ENCODE measurements around the gene NGEF.
"Not testable (repeated sequence)": the region's sequence is repeated elsewhere in the genome, so short reads cannot be mapped to it uniquely, and the experiment has no call there.

The NGEF gene

DNA sequence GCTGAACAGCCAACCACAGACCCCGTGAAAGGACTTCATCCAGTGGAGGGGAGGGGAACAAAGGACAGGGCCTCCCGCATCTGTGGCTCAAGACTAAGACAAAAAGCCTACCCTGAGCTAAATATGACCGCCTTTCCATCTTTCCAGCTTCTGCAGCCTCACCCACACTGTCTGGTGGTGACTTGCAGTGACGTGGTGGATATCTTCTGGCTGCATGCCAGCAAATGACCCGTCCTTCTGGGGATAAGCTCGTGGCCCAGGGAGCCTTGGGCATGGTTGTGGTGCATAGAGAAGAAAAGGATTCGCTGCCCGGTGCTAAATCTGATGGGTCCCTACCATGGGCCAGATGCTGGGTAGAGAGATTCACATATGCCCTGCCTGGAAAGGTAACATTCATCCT, 8.7 kb upstream of the NGEF start:
- no peaks in the 10 kb centered on the region for H3K27me3 Mint-ChIP-seq
- H3K9me3 Mint-ChIP-seq, result peaks cover 6% of the 10 kb centered on the region
- no peak overlapping the region for H3K27ac Mint-ChIP-seq
- no peaks in the 10 kb centered on the region for H3K36me3 Mint-ChIP-seq
- H3K4me3 Mint-ChIP-seq, result no peak overlapping the region
- DNase-seq (ENCODE audit: low spot score in 2 of 2) (no peak), ATAC-seq (ENCODE audit: low read depth) (no peak)
- no peaks in the 10 kb centered on the region for H3K4me1 Mint-ChIP-seq

DNA sequence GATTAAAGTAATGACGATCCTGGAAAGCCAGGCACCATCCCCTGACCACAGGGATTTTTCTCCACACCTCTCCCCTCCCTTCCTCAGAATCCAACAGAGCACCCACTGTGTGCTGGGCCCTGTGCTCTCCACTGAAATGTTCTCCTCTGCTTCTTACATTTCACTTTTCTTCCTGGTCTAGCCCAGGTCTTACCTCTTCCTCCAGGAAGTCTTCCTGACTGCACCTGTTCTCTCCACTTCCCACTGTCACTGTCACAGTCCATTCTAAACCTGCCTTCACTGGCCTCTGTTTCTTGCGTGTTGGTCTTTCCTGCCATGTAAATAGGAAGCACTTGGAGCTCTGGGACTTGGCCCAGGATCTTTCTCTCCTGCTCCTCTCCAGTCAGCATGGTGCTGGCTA, 7.4 kb upstream of the NGEF start:
- peaks cover under 1% of the 10 kb centered on the region for H3K4me1 Mint-ChIP-seq
- H3K4me3 Mint-ChIP-seq, result no peak overlapping the region
- no peak overlapping the region for H3K27ac Mint-ChIP-seq
- H3K27me3 Mint-ChIP-seq, result peaks cover under 1% of the 10 kb centered on the region
- no peak for DNase-seq (ENCODE audit: low spot score in 2 of 2)
- H3K9me3 Mint-ChIP-seq, result peaks cover 6% of the 10 kb centered on the region
- peaks cover under 1% of the 10 kb centered on the region for H3K36me3 Mint-ChIP-seq
- no peak for ATAC-seq (ENCODE audit: low read depth)

DNA sequence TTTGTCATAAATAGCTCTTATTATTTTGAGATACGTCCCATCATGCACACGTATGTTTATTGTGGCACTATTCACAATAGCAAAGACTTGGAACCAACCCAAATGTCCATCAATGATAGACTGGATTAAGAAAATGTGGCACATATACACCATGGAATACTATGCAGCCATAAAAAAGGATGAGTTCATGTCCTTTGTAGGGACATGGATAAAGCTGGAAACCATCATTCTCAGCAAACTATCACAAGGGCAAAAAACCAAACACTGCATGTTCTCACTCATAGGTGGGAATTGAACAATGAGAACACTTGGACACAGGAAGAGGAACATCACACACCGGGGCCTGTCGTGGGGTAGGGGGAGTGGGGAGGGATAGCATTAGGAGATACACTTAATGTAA, 6.6 kb upstream of the NGEF start:
- H3K27me3 Mint-ChIP-seq; DNase-seq (ENCODE audit: low spot score in 2 of 2); ATAC-seq (ENCODE audit: low read depth); H3K4me3 Mint-ChIP-seq; H3K36me3 Mint-ChIP-seq; H3K4me1 Mint-ChIP-seq; H3K27ac Mint-ChIP-seq: not testable (repeated sequence)
- peaks cover 13% of the 10 kb centered on the region for H3K9me3 Mint-ChIP-seq

DNA sequence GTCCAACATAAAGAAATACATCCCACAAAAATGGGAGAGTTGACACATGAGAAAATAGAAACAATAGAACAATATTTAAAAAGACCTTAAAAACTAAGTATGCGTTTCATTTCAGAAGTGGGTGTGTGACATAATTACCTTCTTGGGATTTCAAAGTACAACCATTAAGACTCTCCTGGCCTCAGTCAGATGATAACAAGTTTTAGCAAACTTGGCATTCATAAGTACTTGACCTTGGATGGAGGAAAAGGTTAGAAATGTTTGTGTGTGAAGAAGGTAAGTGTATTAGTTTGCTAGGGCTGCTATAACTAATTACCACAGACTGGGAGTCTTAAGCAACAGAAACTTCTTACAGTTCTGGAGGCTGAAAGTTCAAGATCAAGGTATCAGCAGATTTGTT, 4.9 kb upstream of the NGEF start:
- Mint-ChIP-seq H3K27ac (no peak overlapping the region), H3K4me1 (peaks cover 4% of the 10 kb centered on the region), H3K27me3 (peaks cover 6% of the 10 kb centered on the region), H3K4me3 (no peak overlapping the region), H3K9me3 (peaks cover 13% of the 10 kb centered on the region), H3K36me3 (peaks cover 4% of the 10 kb centered on the region)
- ATAC-seq (ENCODE audit: low read depth) (no peak), DNase-seq (ENCODE audit: low spot score in 2 of 2) (no peak)

DNA sequence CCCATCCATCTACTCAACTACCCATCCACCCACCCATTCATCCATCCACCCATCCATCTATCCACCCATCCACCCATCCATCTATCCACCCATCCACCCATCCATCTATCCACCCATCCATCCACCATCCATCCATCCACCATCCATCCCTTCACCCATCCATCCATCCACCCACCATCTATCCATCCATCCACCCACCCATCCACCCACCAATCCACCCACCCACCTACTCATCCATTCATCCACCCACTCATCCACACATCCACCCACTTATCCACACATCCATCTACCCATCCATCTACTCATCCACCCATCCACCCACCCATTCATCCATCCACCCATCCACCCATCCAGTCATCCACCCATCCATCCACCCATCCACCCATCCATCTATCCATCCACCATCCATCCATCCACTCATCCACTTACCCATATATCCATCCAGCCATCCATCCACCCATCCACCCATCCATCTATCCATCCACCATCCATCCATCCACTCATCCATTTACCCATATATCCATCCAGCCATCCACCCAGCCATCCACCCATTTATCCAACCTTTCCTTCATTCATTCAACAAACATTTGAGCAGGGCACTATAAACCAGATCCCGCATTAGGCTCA, 2.1 kb upstream of the NGEF start:
- peaks cover 4% of the 10 kb centered on the region for H3K36me3 Mint-ChIP-seq
- DNase-seq (ENCODE audit: low spot score in 2 of 2) (no peak), ATAC-seq (ENCODE audit: low read depth) (no peak)
- no peak overlapping the region for H3K4me3 Mint-ChIP-seq
- no peak overlapping the region for H3K27ac Mint-ChIP-seq
- peaks cover 9% of the 10 kb centered on the region for H3K9me3 Mint-ChIP-seq
- H3K4me1 Mint-ChIP-seq, result peaks cover 7% of the 10 kb centered on the region
- H3K27me3 Mint-ChIP-seq, result peaks cover 8% of the 10 kb centered on the region

DNA sequence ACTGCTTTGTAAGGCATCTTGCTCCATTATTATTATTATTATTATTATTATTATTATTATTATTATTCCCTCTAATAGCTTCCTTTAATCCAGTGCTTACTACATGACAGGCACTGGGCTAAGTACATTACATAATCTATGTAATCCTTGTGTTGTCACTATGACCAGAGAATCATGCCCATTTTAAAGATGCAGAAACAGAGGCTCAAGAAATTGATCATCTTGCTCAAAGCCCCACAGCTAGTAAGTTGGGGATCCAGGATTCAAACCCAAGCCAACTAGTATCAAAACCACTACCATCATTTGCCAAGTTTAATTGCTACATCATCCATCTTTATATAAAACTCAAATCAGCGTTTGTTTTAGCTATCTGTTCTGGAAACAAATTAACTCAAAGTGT, 594 bp upstream of the NGEF start:
- Mint-ChIP-seq H3K9me3 (peaks cover 9% of the 10 kb centered on the region), H3K36me3 (peaks cover 4% of the 10 kb centered on the region), H3K4me3 (no peak overlapping the region), H3K27ac (no peak overlapping the region), H3K4me1 (peaks cover 7% of the 10 kb centered on the region), H3K27me3 (peaks cover 8% of the 10 kb centered on the region)
- no peak for ATAC-seq (ENCODE audit: low read depth)
- DNase-seq (ENCODE audit: low spot score in 2 of 2), result no peak

DNA sequence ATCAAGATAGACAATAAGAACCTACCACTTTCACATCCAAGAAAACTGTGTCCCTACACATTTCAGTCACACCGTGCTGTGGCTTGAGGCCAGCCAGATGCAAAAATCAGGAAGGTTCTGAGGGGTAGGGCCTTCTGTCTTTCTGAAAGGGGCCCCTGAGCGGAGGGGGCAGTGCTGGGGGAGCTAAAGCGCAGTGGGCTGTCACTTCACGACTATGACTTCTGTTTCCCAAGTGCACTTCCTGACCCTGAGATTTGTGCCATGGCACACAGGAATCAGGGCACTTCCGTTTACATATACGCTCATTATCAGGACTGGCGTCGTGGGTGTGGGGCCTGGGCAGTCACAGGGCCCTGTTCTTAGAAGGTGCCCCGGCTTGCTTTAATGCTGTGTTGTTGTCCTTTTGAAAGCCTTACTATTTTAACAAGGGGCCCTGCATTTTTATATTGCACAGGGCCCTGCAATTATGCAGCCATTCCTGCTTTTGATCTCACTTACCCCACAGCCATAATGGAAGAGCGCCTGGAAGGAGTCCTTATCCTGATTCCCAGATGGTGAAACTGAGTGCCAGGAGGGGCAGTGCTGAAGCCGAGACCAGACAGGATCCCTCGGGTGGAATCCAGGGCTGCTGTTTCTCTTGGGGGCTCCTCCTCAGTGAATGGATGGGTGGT, 620 bp downstream of the NGEF start:
- ATAC-seq (ENCODE audit: low read depth) (no peak), DNase-seq (ENCODE audit: low spot score in 2 of 2) (no peak)
- Mint-ChIP-seq H3K4me1 (peaks cover 7% of the 10 kb centered on the region), H3K36me3 (peaks cover 4% of the 10 kb centered on the region), H3K27ac (no peak overlapping the region), H3K9me3 (peaks cover 8% of the 10 kb centered on the region), H3K27me3 (peaks cover 8% of the 10 kb centered on the region), H3K4me3 (no peak overlapping the region)

DNA sequence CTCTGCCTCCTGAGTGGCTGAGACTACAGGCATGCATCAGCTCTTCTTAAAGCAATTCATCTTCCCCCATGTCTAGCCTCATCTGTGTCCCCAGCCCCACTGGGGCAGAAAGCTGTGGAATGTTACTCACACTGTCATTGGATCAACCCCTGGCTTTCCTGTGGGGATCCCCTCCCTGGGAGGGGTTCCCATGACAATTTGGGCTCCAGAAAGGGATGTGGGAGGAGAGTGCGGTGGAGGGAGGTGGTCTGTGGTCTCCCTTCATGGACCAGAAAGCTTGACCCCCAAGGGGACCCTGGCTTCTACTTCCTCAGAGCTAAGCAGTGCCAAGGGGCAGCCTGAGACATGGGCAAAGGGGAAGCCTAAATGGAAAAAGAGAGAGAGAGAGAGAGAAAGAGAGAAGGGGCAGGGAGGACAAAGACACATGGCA, 1.3 kb downstream of the NGEF start:
- peaks cover 7% of the 10 kb centered on the region for H3K9me3 Mint-ChIP-seq
- peaks cover 7% of the 10 kb centered on the region for H3K4me1 Mint-ChIP-seq
- no peak for DNase-seq (ENCODE audit: low spot score in 2 of 2)
- no peak for ATAC-seq (ENCODE audit: low read depth)
- H3K36me3 Mint-ChIP-seq, result peaks cover 4% of the 10 kb centered on the region
- H3K27ac Mint-ChIP-seq, result no peak overlapping the region
- H3K4me3 Mint-ChIP-seq, result no peak overlapping the region
- peaks cover 8% of the 10 kb centered on the region for H3K27me3 Mint-ChIP-seq

DNA sequence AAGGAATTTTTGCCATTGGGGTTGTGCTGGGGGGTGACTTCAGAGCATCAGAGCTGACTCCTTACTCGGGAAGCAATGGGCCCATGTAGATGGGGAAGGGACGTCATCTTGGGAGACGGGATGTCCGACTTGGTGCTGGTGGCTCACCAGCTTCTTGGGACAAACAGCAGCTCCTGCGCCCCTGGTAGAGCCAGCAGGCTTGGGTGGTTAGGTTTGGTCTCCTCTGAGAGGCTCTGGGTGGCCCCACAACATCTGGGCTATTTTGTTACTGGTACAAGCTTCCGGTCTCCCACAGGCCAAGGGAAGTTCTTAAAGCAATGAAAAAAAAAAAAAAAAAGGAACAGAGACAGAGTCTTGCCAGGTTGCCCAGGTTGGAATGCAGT, 1.8 kb downstream of the NGEF start:
- ATAC-seq (ENCODE audit: low read depth) (no peak), DNase-seq (ENCODE audit: low spot score in 2 of 2) (no peak)
- H3K4me1 Mint-ChIP-seq, result peaks cover 7% of the 10 kb centered on the region
- peaks cover 4% of the 10 kb centered on the region for H3K36me3 Mint-ChIP-seq
- peaks cover 8% of the 10 kb centered on the region for H3K27me3 Mint-ChIP-seq
- H3K9me3 Mint-ChIP-seq, result peaks cover 7% of the 10 kb centered on the region
- no peak overlapping the region for H3K27ac Mint-ChIP-seq
- H3K4me3 Mint-ChIP-seq, result no peak overlapping the region

DNA sequence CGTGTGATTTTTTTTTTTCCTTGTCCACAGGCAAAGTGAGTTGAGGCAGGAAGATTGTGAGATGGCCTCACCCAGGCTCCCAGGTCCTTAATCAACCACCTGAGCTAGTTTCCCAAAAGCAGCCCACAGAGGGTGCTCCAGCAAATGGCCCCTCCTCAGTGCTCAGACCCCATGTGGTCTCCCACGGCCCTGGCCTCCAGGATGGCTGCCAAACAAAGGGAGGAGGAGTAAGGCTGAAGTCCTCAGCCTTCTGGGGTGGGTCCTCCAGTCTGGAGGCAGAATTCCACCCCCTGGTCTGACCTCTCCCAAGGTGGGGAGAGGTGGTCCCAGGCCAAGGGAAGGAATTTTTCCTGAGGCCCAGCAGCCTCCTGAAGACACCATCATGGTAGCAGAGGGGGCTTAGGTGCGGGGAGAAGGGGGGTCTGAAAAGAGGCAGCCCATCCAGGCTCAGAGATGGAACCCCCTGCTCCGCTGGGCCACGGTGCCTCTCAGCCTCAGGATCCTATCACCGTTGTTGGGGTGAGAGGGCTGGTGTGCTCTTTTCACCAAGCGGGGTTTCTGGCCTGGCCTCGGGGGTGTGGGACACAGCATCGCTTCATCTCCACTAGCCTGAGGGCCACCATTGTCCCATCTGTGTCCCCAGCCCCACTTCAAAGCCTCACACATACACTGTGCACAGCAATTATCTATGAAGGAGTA, 2.3 kb downstream of the NGEF start:
- DNase-seq (ENCODE audit: low spot score in 2 of 2), result no peak
- H3K36me3 Mint-ChIP-seq, result peaks cover 4% of the 10 kb centered on the region

DNA sequence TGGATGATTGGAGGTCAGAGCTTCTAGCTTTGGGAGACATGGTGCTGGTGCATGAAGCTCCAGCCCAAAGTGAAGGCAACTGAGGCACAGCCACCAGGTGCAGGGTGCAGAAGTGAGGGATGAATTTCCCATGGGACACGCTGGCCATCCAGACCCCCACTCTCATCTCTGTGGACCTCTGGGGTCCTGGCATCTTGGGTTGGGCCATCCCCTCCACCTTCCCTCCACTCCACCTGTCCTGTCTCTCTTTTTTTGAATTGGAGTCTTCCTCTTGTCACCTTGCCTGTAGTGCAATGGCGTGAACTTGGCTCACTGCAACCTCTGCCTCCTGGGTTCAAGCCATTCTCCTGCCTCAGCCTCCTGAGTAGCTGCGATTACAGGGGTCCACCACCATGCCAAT, 3.4 kb downstream of the NGEF start:
- ATAC-seq (ENCODE audit: low read depth), result no peak
- DNase-seq (ENCODE audit: low spot score in 2 of 2), result no peak
- Mint-ChIP-seq H3K27ac (no peak overlapping the region), H3K4me1 (peaks cover 3% of the 10 kb centered on the region), H3K9me3 (no peaks in the 10 kb centered on the region), H3K4me3 (no peak overlapping the region), H3K36me3 (no peaks in the 10 kb centered on the region), H3K27me3 (peaks cover 4% of the 10 kb centered on the region)

More for the DNA sequence above, 2.3 kb downstream of the NGEF start:
- H3K4me1 Mint-ChIP-seq, result peaks cover 7% of the 10 kb centered on the region
- H3K27ac Mint-ChIP-seq, result no peak overlapping the region
- no peak for ATAC-seq (ENCODE audit: low read depth)
- peaks cover 7% of the 10 kb centered on the region for H3K9me3 Mint-ChIP-seq
- H3K27me3 Mint-ChIP-seq, result peaks cover 8% of the 10 kb centered on the region
- H3K4me3 Mint-ChIP-seq, result no peak overlapping the region

DNA sequence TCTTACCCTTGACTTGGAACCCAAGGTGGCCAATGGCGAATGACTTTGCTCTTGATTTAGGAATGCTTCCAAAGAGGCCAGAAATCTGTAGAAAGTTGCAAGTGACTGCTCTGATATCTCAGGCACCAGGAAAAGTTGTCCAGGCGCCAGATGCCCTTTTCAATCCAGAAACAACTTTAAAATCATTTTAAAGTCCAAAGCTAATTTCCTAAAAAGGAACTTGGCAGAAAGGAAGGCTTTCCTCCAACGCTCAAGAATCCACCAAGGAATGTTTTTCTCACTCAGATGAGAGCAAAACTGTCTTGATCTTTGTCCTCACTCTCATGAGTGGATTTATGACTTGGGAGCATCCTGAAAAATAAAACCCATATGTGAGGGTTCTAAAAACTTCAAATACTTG, 5.3 kb downstream of the NGEF start:
- Mint-ChIP-seq H3K4me3 (no peak overlapping the region), H3K36me3 (no peaks in the 10 kb centered on the region), H3K9me3 (no peaks in the 10 kb centered on the region), H3K4me1 (peaks cover 3% of the 10 kb centered on the region), H3K27me3 (peaks cover 4% of the 10 kb centered on the region), H3K27ac (no peak overlapping the region)
- ATAC-seq (ENCODE audit: low read depth) (no peak), DNase-seq (ENCODE audit: low spot score in 2 of 2) (no peak)

DNA sequence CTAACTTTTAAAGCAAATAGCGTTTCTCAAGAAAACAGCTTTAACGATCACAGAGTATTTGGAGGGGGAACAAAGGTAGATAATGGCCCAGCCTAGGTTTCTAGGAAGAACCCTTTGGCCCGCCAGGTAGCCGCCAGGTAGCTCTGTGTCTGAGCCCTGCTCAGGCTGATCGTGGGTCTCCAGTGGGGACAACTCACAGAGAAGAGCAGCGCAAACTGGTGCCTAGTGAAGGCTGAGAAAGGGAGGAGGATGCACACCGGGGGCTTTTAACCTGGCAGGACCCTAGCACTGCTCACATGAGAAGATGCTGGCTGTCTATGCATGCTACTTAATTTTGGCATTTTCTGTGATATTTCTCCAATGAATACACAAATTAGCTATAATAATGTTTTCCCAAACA, 5.8 kb downstream of the NGEF start:
- no peak overlapping the region for H3K27ac Mint-ChIP-seq
- no peak overlapping the region for H3K4me3 Mint-ChIP-seq
- no peaks in the 10 kb centered on the region for H3K36me3 Mint-ChIP-seq
- ATAC-seq (ENCODE audit: low read depth), result no peak
- DNase-seq (ENCODE audit: low spot score in 2 of 2), result no peak
- peaks cover 3% of the 10 kb centered on the region for H3K4me1 Mint-ChIP-seq
- no peaks in the 10 kb centered on the region for H3K9me3 Mint-ChIP-seq
- H3K27me3 Mint-ChIP-seq, result peaks cover 4% of the 10 kb centered on the region

DNA sequence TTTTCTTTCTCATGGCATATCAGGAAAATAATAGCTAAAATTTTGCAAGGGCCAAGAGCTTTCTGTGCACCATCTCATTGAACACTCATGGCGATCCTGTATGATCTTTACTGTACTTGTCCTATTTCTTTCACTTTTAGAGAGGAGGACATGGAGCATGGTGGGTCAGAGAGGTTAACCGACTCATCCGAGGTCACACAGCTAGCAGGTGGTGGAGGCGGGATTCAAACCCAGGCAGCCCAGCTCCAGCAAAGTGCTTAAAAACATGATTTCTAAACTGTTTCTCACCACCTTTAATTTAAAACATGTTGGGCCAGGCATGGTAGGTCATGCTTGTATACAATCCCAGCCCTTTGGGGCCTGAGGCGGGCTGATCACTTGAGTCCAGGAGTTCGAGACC, 6.4 kb downstream of the NGEF start:
- no peaks in the 10 kb centered on the region for H3K36me3 Mint-ChIP-seq
- peaks cover under 1% of the 10 kb centered on the region for H3K4me1 Mint-ChIP-seq
- no peaks in the 10 kb centered on the region for H3K9me3 Mint-ChIP-seq
- peaks cover 2% of the 10 kb centered on the region for H3K27me3 Mint-ChIP-seq
- DNase-seq (ENCODE audit: low spot score in 2 of 2) (no peak), ATAC-seq (ENCODE audit: low read depth) (no peak)
- H3K27ac Mint-ChIP-seq, result no peak overlapping the region
- no peak overlapping the region for H3K4me3 Mint-ChIP-seq
